K562 (cell line): ENCODE measurements around the gene MRNIP. TPM values are rescaled to one million over a fixed set of nuclear protein-coding genes. Genes with fewer than 3 reads are reported as not detected.

ENCODE experiments used
- ATAC-seq: fragments of 200-7000 bp; cut with Tn5 transposase; 3 replicates; pipeline ENCODE4 v1.9.1; 2020; ENCODE audit warnings: moderate library complexity
- BruUV-seq: library from RNA; stranded (reverse); fragments of 400-500 nt; replicated peaks from 2 replicates; lab custom pipeline; 2021; lab: Mats Ljungman, UMichigan
- CTCF ChIA-PET: fragments of 300-600 bp; formaldehyde crosslinking; extraction: SDS; loops from one replicate; lab custom pipeline; 2021; ENCODE audit warnings: low intra/inter-chr PET ratio; lab: Yijun Ruan, JAX
- POLR2A ChIA-PET: fragments of 300-600, 350-650 bp; sonication (Branson Sonifier 250); formaldehyde crosslinking; extraction: SDS; loops from one replicate; lab custom pipeline; 2021; ENCODE audit warnings: antibody characterized with exemption, inconsistent platforms; lab: Yijun Ruan, JAX
- DNase-seq, 4 experiments: peaks; one replicate each; pipeline versions ENCODE4 v3.0.0 to v3.0.0-alpha.2; 2011 to 2018; ENCODE audit warnings: low spot score in 3 of 4, mixed read lengths in 3 of 4; ENCODE audit errors: extremely low read depth in 1 of 4
- FAIRE-seq: peaks from 2 replicates; lab custom pipeline; 2011; peaks lifted over from hg19 to GRCh38; lab: Jason Lieb, UNC
- H2AFZ ChIP-seq: 2 replicates; pipeline ENCODE4 v1.6.0; 2011; ENCODE audit warnings: low read depth, low read length, control low read depth, inconsistent platforms
- H3K27ac ChIP-seq: fragments of 200-600 bp; 3 replicates; pipeline ENCODE4 v1.8.0; 2011; ENCODE audit warnings: low read depth, mild to moderate bottlenecking, control low read depth, inconsistent platforms, low read length, moderate library complexity, mixed read lengths; ENCODE audit errors: extremely low read depth
- H3K27me3 ChIP-seq, 2 experiments: fragments of 300-600 bp in 1 of 2; 2 replicates in 1 of 2; 3 replicates in 1 of 2; pipeline versions ENCODE4 v1.6.0 to v1.8.0; 2011; ENCODE audit warnings: inconsistent platforms in 2 of 2, low read length in 2 of 2, mild to moderate bottlenecking in 1 of 2, mixed read lengths in 1 of 2, moderate library complexity in 1 of 2; ENCODE audit not compliant: control insufficient read depth in 2 of 2, insufficient read depth in 2 of 2
- H3K36me3 ChIP-seq: fragments of 300-600 bp; 3 replicates; pipeline ENCODE4 v1.8.0; 2011; ENCODE audit warnings: mild to moderate bottlenecking, low read length, inconsistent platforms; ENCODE audit not compliant: control insufficient read depth, insufficient read depth
- H3K4me1 ChIP-seq, 2 experiments: fragments of 200-600 bp in 1 of 2; replicated peaks in 1 of 2; 2 replicates in 1 of 2; 3 replicates in 1 of 2; pipeline versions ENCODE4 v1.5.1 to v1.8.0; 2011; ENCODE audit warnings: inconsistent platforms in 2 of 2, low read length in 2 of 2, mild to moderate bottlenecking in 1 of 2, mixed read lengths in 1 of 2, moderate library complexity in 1 of 2; ENCODE audit not compliant: control insufficient read depth in 2 of 2, insufficient read depth in 2 of 2
- H3K4me2 ChIP-seq: 2 replicates; pipeline ENCODE4 v1.6.1; 2011; ENCODE audit warnings: low read length, control low read depth, inconsistent platforms, mixed read lengths; ENCODE audit not compliant: insufficient read depth
- H3K4me3 ChIP-seq: fragments of 200-600 bp; sonication (generic), shearing (Covaris generic); 2 replicates; pipeline ENCODE4 v1.5.1; 2016; ENCODE audit warnings: control low read depth, inconsistent platforms
- H3K79me2 ChIP-seq: fragments of 200-600 bp; 3 replicates; pipeline ENCODE4 v1.8.0; 2011; ENCODE audit warnings: low read length, inconsistent platforms; ENCODE audit not compliant: control insufficient read depth, insufficient read depth
- H3K9ac ChIP-seq, 2 experiments: 2 replicates each; pipeline versions ENCODE4 v1.6.0 to v1.6.1; 2011; ENCODE audit warnings: low read depth in 2 of 2, low read length in 2 of 2, control low read depth in 1 of 2, inconsistent platforms in 1 of 2, mild to moderate bottlenecking in 1 of 2, mixed read lengths in 1 of 2; ENCODE audit not compliant: insufficient read depth in 1 of 2
- H3K9me1 ChIP-seq: one replicate; pipeline ENCODE4 v1.6.0; 2011; ENCODE audit warnings: inconsistent platforms, mild to moderate bottlenecking, low read length, moderate library complexity; ENCODE audit not compliant: control insufficient read depth, insufficient read depth
- H3K9me3 ChIP-seq: replicated peaks from 2 replicates; pipeline ENCODE4 v1.5.1; 2011; ENCODE audit warnings: low read depth, low read length, inconsistent platforms; ENCODE audit not compliant: control insufficient read depth, insufficient read depth
- H4K20me1 ChIP-seq: replicated peaks from 2 replicates; pipeline ENCODE4 v1.6.1; 2011; ENCODE audit warnings: low read length, inconsistent platforms, mixed read lengths; ENCODE audit not compliant: control insufficient read depth, insufficient read depth
- ATF4 ChIP-seq: fragments of 450-650 bp; formaldehyde crosslinking; IDR thresholded peaks from 2 replicates; pipeline ENCODE4 v1.4.0; 2022; ENCODE audit warnings: mild to moderate bottlenecking, moderate library complexity
- WGBS: fragments of 100-300 bp; shearing (Covaris generic); methylation state at CpG from one replicate; pipeline ENCODE4 v1.1.6; 2016; ENCODE audit warnings: low coverage, mixed read lengths; ENCODE audit not compliant: insufficient coverage; ENCODE audit errors: missing lambda C conversion rate; 5-methylcytosine and 5-hydroxymethylcytosine counted together
- in situ Hi-C: fragments of 300-500 bp; cut with MboI; formaldehyde crosslinking; loops from 4 replicates; pipeline ENCODE4 v1.15.0; 2018; ENCODE audit warnings: inconsistent platforms, mixed read lengths
- intact Hi-C: fragments of 100-400 bp; cut with micrococcal nuclease; formaldehyde crosslinking; loops from 2 replicates; pipeline ENCODE4 v1.14.2; 2022
- polyA plus RNA-seq, 8 experiments: library from polyadenylated mRNA; depleted of rRNA in 4 of 8; stranded (reverse) in 5 of 8; unstranded in 3 of 8; fragments of >200 nt; fragmentation: Nextera tagmentation in 2 of 8; fragmentation: Illumina TruSeq in 1 of 8; extraction: Ambion mirVana in 2 of 8; extraction: Trizol in 1 of 8; gene quantifications; 2 replicates each; pipeline versions ENCODE4 v1.2.1 to v1.2.3, GENCODE V29; 2011 to 2014; ENCODE audit warnings: inconsistent platforms in 1 of 8, missing spikeins in 1 of 8
- total RNA-seq, 7 experiments: library from RNA; depleted of rRNA in 6 of 7; stranded (reverse); fragments of >200 nt in 6 of 7; fragmentation: Illumina TruSeq in 2 of 7; extraction: Trizol in 2 of 7; gene quantifications; 2 replicates each; pipeline versions ENCODE4 v1.2.1 to v1.2.3, GENCODE V29; 2011 to 2021; ENCODE audit warnings: low replicate concordance in 1 of 7
- TF ChIP-seq, protein P1 (sequence below): sonication (generic); formaldehyde crosslinking; IDR thresholded peaks from 2 replicates; pipeline ENCODE4 v1.8.1; 2023; ENCODE audit warnings: mild to moderate bottlenecking, missing genetic modification reagents
- TF ChIP-seq, protein P2 (sequence below): sonication (generic); formaldehyde crosslinking; IDR thresholded peaks from 2 replicates; pipeline ENCODE4 v1.8.0; 2022; ENCODE audit warnings: missing genetic modification reagents, mild to moderate bottlenecking, moderate library complexity, borderline replicate concordance

MRNIP gene
- total and polyA plus RNA-seq, 9 of the 15 experiments (the other 6 are each of a cell fraction or from before 2014, with no cell fraction given): 3.6 to 39.0 (median 16.8) TPM

- no peak for FAIRE-seq
- no peak overlapping the region for H3K27ac ChIP-seq
- H3K9ac ChIP-seq: peak overlapping the region; percentile 69 to 95; a peak in 3 of 4 replicates
Observed at GRCh38 chr5:179906294-179906794, 47.7 kb upstream of the MRNIP start.

More at GRCh38 chr5:179906294-179906794, 47.7 kb upstream of the MRNIP start:
- Histone ChIP-seq H3K4me1 (peaks cover 6 to 40% of the 10 kb centered on the region in 2 experiments; a peak in 4 of 5 replicates), H3K4me2 (peak overlapping the region; percentile 77), H3K79me2 (peaks cover 25% of the 10 kb centered on the region), H3K4me3 (peak overlapping the region; percentile 61), H3K36me3 (peaks cover 43% of the 10 kb centered on the region; the same call in 2 of the 3 replicates), H4K20me1 (no peaks in the 10 kb centered on the region), H3K9me1 (no peaks in the 10 kb centered on the region), H2AFZ (no peak overlapping the region), H3K27me3 (no peaks in the 10 kb centered on the region), H3K9me3 (no peaks in the 10 kb centered on the region)
- intact Hi-C loops: loop anchor here (5.0 kb wide), 1 partner anchor 99 kb away; the partner anchor contains the start of gene MGAT4B
- TF ChIP-seq, protein P1, sequence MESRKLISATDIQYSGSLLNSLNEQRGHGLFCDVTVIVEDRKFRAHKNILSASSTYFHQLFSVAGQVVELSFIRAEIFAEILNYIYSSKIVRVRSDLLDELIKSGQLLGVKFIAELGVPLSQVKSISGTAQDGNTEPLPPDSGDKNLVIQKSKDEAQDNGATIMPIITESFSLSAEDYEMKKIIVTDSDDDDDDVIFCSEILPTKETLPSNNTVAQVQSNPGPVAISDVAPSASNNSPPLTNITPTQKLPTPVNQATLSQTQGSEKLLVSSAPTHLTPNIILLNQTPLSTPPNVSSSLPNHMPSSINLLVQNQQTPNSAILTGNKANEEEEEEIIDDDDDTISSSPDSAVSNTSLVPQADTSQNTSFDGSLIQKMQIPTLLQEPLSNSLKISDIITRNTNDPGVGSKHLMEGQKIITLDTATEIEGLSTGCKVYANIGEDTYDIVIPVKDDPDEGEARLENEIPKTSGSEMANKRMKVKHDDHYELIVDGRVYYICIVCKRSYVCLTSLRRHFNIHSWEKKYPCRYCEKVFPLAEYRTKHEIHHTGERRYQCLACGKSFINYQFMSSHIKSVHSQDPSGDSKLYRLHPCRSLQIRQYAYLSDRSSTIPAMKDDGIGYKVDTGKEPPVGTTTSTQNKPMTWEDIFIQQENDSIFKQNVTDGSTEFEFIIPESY (CRISPR knock-in tag): peak; percentile 79; the same call in 1 of the 2 replicates
- TF ChIP-seq ATF4: no peak
- TF ChIP-seq, protein P2, sequence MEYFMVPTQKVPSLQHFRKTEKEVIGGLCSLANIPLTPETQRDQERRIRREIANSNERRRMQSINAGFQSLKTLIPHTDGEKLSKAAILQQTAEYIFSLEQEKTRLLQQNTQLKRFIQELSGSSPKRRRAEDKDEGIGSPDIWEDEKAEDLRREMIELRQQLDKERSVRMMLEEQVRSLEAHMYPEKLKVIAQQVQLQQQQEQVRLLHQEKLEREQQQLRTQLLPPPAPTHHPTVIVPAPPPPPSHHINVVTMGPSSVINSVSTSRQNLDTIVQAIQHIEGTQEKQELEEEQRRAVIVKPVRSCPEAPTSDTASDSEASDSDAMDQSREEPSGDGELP (CRISPR knock-in tag): peak; percentile 65; the same call in 1 of the 2 replicates
- no peak for DNase-seq
- 91% methylated on average over 21 of the region's 24 CpGs for WGBS
- no TSS peak for BruUV-seq
- CTCF ChIA-PET: no interaction called here
- POLR2A ChIA-PET: interaction anchor here (0.6 to 1.3 kb wide), 6 partner anchors 19 to 1374 kb away, joined by 3 to 4 read pairs (median 3); no protein-coding TSS in a partner anchor
- in situ Hi-C loops: no loop called here
- no peak for ATAC-seq
